GM19463 (cell line): ENCODE results near the gene PHF20.
"Not testable (repeated sequence)": the region's sequence is repeated elsewhere in the genome, so short reads cannot be mapped to it uniquely, and the experiment has no call there.

Experiments
- ATAC-seq: cut with Tn5 transposase; IDR thresholded peaks from one replicate; pipeline ENCODE4 v1.9.1; 2021; ENCODE audit warnings: mild to moderate bottlenecking, moderate library complexity; ENCODE audit not compliant: unreplicated experiment

PHF20 gene

GRCh38 chr20:35738410-35739179 lies 33.2 kb upstream of the PHF20 start:
- ATAC-seq: no peak

DNA sequence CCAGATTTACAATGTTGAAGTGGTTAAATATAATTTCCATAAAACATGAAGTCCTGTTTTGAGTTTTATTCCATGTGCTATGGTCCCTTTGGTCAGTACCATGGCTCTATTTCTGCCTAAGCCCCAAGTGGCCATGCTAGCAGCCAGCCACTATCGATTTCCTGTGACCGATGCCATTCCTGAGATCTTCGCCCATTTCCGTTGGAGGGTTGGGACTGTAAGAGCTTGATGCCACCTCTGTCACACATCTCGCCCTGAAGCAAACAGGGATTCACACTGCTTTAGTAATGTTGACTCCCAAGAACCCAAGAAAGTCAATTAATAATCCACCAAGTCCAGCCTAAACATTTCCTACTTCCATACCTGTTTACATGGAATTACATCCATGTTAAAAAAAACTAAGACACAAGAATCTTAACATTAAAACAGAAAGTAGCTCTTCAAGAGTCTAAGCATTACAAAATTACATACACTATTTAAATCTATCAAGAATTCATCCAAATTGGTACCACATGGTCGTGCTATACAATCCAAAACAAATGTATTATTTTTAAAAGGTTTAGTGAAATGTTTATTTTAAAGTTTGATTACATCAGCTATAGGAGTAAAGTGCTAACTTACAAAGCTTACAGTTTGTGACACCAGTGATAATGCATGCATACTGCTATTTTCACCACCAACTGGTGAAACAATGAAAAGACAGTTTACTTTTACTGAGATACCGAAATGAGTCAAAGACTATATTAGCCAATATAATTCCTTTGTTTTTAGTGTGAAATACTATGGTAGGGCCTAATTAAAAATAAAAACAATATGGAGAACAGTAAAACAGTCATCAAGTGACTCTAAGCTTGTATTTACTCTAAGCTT lies 32.3 kb upstream of the PHF20 start:
- no peak for ATAC-seq

- peak; percentile 85 for ATAC-seq
These were observed 29.7 kb upstream of the PHF20 start, which contains the start of gene RBM39 for GRCh38 chr20:35741892-35742740. TSS of gene RBM39 (minus strand) at chr20:35742260. CDS start at chr20:35740874, 1,386 bp downstream.

DNA sequence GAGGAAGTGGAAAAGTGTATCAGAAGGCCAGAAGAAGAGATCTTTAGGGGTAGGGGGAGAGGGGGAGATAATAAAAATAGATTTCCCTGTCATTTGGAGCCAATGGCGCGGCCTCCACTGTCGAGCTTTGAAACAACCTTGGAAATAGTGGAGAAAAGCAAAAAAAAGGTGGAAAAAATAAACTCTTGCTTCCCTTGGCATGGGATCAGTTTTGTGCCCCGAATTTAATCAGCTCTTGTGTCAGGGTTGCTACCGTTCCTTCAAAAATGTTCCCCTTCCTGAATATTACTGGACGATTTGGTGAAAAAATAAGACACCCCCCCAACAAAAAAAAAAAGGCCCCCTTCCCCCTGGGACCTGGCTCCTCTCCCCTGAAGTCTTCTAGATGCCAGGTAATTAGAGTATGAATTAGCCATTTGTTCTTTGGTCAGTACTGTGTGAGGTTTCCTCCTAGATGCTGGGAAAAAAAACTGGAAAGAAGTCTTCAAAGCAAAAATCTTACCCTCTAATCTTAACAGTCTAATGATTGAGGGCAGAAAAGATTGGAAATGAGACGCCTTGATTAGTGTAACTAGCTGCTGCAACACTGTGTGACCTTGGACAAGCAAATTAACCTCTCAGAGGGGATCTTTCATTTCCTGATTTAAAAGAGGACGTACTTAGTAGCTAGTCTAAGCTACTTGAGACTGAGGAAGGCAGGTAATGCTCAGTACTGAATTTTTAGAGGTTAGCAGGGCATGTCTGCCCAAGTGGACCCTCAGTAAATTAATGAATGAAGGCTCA lies 28.9 kb upstream of the PHF20 start:
- ATAC-seq: no peak

- ATAC-seq: no peak
These were observed 27.9 kb upstream of the PHF20 start for GRCh38 chr20:35743693-35744491.

DNA sequence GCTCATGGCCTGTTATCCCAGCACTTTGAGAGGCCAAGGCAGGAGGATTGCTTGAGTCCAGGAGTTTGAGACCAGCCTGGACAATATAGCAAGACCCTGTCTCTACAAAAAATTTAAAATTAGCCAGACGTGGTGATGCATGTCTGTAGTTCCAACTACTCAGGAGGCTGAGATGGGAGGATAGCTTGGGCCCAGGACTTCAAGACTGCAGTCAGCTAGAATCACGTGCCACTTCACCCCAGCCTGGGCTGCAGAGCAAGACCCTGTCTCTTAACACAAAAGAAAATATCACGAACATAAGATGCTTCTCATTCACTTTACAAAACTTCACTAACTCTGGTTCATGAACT lies 27.3 kb upstream of the PHF20 start:
- ATAC-seq: not testable (repeated sequence)

GRCh38 chr20:35750611-35751010 lies 21.2 kb upstream of the PHF20 start:
- ATAC-seq: no peak

DNA sequence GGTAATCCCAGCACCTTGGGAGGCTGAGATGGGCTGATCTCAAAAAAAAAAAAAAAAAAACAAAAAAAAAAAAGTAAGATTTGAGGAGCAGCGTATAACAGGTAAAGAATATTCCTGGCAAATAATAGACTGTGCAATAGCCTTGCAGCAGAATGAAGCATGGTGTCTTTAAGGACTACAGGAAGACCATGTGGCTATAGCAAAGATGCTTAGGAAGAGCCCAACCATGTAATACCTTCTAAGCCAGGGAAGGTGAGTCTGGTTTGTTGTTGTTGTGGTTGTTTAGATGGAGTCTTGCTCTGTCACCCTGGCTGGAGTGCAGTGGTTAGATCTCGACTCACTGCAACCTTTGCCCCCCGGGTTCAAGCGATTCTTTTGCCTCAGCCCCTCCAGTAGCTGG lies 15.4 kb upstream of the PHF20 start:
- ATAC-seq: no peak

- no peak for ATAC-seq
These were observed 14.6 kb upstream of the PHF20 start for GRCh38 chr20:35757098-35757705.

GRCh38 chr20:35761548-35761947 lies 10.3 kb upstream of the PHF20 start:
- ATAC-seq: not testable (repeated sequence)

- no peak for ATAC-seq
These were observed 9.4 kb upstream of the PHF20 start for GRCh38 chr20:35762461-35762860.

- ATAC-seq: not testable (repeated sequence)
These were observed 6.9 kb upstream of the PHF20 start for GRCh38 chr20:35764936-35765335.

- no peak for ATAC-seq
These were observed 5.0 kb upstream of the PHF20 start for GRCh38 chr20:35766843-35767242.

DNA sequence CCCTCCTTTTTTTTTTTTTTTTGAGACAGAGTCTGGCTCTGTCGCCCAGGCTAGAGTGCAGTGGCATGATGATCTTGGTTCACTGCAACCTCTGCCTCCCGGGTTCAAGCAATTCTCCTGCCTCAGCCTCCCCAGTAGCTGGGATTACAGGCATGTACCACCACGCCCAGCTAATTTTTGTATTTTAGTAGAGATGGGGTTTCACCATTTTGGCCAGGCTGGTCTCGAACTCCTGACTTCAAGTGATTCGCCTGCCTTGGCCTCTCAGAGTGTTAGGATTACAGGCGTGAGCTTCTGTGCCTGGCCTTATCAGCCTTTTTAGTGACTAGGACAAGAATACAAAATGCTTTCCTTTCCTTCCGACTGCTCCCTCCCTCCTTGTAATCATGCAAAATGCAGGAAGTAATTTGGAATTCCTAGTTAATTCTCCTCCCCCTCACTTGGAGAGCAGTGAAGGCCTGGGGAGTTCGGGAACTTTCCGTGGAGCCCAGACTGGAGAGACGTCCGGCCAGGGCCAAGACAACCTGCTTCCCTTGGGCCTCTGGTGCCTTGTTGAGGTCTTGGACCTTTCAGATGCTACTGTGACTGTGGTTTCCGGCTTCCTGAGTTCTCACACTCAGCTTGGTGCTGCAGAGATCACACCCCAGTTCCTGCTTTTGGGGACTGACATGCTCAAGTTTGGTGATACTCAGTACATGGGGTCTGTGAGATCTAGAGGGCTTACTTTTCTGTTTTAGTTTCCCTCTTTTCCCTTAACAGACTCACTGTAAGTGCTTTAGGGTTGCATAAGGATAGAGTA lies 3.9 kb upstream of the PHF20 start:
- peak; percentile 40 for ATAC-seq

DNA sequence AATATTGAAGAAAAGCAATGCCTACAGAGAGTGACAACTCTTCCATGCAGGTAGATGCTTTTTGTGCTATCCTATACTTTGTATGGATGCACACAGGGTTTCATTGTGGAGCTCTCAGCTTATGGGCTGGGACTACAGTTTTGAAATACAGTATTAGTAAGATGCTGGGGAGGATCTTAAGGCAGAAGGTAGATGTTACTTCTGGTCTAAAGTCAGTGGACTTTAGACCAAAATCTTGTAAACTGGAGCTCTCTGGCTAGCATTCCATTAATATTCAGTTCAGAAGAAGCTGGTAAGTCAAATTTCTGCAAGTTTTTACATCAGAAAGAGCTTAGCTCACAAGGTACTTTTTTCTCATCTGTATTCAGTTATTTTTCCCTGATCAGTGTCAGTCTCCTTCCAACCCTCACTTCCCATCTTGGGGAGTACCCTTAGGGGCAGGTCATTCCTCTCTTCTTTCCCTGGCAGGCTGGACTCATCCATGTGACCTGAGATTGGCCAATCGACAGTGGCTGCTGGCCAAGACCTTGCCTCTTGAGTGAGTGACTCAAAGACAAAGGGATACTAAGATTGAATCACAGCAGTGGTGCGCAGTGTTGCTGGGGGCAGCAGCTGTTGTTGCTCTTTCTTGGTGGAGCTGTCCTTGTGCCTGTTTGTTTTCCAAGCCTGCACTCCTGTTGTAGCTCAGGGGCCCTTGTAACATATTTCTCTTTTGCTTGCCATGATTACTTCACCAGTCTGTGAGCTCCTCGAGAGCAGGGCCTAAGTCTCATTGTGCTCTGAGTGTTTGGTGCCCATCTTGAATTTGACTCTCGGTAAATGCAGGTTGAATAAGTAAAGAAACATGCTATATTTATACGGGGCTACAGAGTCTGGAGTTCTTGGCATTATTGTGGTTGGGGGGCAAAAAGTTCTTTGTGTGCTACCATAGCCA lies 2.8 kb upstream of the PHF20 start:
- no peak for ATAC-seq

DNA sequence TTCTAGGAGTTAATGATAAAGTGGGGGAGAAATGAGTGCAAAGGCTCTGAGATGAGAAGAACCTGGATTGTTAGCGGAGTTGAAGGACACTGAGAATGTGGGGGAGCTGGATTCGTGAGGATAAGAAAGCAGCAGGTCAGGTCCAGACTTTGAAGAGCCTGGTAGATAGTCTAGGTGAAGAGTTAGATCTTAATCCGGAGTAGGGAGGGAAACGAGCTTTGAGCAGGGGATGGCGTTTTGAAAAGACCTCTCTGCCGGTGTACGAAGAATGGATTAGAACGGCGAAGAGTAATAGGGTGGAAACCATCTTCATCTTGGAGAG lies 487 bp upstream of the PHF20 start:
- no peak for ATAC-seq

- ATAC-seq: no peak
These were observed 796 bp downstream of the PHF20 start for GRCh38 chr20:35772563-35773058.
